Spleen (tissue), 7 donors: Measurements from ENCODE around the gene UXS1.

ENCODE experiments used
- POLR2AphosphoS5 ChIP-seq, 3 donors: sonication (generic); formaldehyde crosslinking; IDR thresholded peaks; one replicate each; pipeline ENCODE4 v1.5.1; 2017; ENCODE audit warnings: antibody characterized with exemption in 3 of 3
- TF ChIP-seq, protein P1 (sequence below), 11 experiments: fragments of 200-600 bp in 7 of 11; fragments of 450-650 bp in 4 of 11; sonication (generic) in 4 of 11; IDR thresholded peaks in 8 of 11; conservative IDR thresholded peaks in 3 of 11; 1 replicate in 7 of 11; 2 replicates in 4 of 11; pipeline versions ENCODE4 v1.4.0 to v1.8.0; 2016 to 2021; ENCODE audit warnings: antibody characterized with exemption in 11 of 11, inconsistent platforms in 4 of 11, mild to moderate bottlenecking in 1 of 11
- donor health status: DM: no; HTN: no; CAD: no; lungs with moderate emphysema.
- donor health status: DM: no; HTN: no; CAD: no.
- donor health status: DM: no; HTN: no; CAD: no.

GRCh38 chr2:106168657-106169056 is 25.4 kb downstream of the UXS1 start:
- TF ChIP-seq, protein P1, sequence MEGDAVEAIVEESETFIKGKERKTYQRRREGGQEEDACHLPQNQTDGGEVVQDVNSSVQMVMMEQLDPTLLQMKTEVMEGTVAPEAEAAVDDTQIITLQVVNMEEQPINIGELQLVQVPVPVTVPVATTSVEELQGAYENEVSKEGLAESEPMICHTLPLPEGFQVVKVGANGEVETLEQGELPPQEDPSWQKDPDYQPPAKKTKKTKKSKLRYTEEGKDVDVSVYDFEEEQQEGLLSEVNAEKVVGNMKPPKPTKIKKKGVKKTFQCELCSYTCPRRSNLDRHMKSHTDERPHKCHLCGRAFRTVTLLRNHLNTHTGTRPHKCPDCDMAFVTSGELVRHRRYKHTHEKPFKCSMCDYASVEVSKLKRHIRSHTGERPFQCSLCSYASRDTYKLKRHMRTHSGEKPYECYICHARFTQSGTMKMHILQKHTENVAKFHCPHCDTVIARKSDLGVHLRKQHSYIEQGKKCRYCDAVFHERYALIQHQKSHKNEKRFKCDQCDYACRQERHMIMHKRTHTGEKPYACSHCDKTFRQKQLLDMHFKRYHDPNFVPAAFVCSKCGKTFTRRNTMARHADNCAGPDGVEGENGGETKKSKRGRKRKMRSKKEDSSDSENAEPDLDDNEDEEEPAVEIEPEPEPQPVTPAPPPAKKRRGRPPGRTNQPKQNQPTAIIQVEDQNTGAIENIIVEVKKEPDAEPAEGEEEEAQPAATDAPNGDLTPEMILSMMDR (IDR thresholded peaks at IDR 0.05 in 8 of 11, conservative IDR thresholded peaks at IDR 0.05 in 3 of 11) = no peak
- no peak for TF ChIP-seq POLR2AphosphoS5 (IDR thresholded peaks at IDR 0.05)
